Rectal smooth muscle tissue (tissue), 1 donor: ENCODE results near the gene CHD2.
"Not testable (repeated sequence)": the region's sequence is repeated elsewhere in the genome, so short reads cannot be mapped to it uniquely, and the experiment has no call there.

ENCODE experiments used
- H3K27ac ChIP-seq: one replicate; pipeline ENCODE4 v1.7.0; 2013; ENCODE audit warnings: low read depth, low read length, inconsistent platforms
- H3K27me3 ChIP-seq: one replicate; pipeline ENCODE4 v1.7.0; 2013; ENCODE audit warnings: low read length; ENCODE audit not compliant: control insufficient read depth, insufficient read depth
- H3K36me3 ChIP-seq: one replicate; pipeline ENCODE4 v1.7.0; 2013; ENCODE audit warnings: low read length; ENCODE audit not compliant: control insufficient read depth, insufficient read depth
- H3K4me1 ChIP-seq: one replicate; pipeline ENCODE4 v1.7.0; 2013; ENCODE audit warnings: low read length; ENCODE audit not compliant: control insufficient read depth, insufficient read depth
- H3K4me3 ChIP-seq: one replicate; pipeline ENCODE4 v1.7.0; 2013; ENCODE audit warnings: low read length
- H3K9ac ChIP-seq: one replicate; pipeline ENCODE4 v1.7.0; 2013; ENCODE audit warnings: low read length

Gene CHD2

DNA sequence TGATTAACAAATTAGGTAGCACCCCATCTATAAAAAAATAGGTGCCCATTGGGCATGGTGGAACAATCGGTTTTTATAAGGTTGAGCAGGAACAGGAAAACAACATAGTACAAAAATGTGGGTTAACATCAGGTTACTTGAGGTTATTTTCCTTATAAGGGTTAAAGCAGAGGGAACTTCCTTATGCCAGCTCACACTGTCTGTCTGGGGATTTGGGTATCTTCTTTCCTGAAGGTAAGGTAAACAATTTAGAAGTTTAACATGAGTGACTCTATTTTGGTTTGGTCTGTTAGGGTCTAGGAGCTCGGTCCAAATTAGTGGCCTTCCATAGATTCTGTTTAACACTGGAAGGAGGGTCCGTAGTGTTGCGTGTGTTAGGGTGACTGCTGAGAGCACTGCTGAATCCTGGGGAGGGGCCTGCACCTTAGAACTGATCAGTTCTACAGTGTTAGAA, 14.7 kb downstream of the CHD2 start:
- Histone ChIP-seq H3K27ac (peak overlapping the region; percentile 46), H3K27me3 (no peaks in the 10 kb centered on the region), H3K4me1 (peaks cover 29% of the 10 kb centered on the region), H3K4me3 (peak overlapping the region; percentile 24), H3K9ac (no peak overlapping the region), H3K36me3 (peaks cover 6% of the 10 kb centered on the region)

DNA sequence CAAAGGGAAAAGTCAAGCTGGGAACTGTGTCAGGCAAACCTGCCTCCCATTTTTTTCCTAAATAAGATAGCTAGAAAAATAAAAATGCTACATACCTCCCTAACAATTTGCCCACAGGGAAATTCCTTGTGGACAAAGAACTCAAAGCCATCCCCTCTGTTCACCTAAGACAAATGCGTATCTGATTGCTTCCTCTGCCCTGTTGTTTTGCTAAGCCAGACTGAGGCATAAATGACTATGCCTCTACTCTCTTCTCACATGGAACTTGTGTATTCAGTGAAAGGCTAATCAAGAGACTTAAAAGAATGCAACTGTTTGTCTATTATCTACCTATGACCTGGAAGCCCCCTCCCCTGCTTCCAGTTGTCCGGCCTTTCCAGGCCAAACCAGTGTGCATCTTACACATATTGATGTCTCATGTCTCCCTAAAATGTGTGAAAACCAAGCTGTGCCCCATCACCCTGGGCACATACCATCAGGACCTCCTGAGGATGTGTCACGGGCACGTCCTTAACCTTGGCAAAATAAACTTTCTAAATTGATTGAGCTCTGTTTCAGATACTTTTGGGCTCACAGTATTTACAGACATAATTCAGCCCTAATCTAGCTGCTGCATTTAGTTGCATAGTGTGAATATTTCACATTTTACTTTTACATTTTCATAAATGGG, 15.8 kb downstream of the CHD2 start:
- Histone ChIP-seq H3K4me3 (no peak overlapping the region), H3K27ac (peak overlapping the region; percentile 0), H3K4me1 (peaks cover 31% of the 10 kb centered on the region), H3K9ac (no peak overlapping the region), H3K36me3 (no peaks in the 10 kb centered on the region), H3K27me3 (no peaks in the 10 kb centered on the region)

- H3K27ac ChIP-seq = peak overlapping the region; percentile 70
- no peak overlapping the region for H3K9ac ChIP-seq
- no peaks in the 10 kb centered on the region for H3K36me3 ChIP-seq
- H3K4me1 ChIP-seq = peaks cover 36% of the 10 kb centered on the region
- H3K27me3 ChIP-seq = no peaks in the 10 kb centered on the region
- no peak overlapping the region for H3K4me3 ChIP-seq
Measured at GRCh38 chr15:92917598-92918407, 17.7 kb downstream of the CHD2 start.

DNA sequence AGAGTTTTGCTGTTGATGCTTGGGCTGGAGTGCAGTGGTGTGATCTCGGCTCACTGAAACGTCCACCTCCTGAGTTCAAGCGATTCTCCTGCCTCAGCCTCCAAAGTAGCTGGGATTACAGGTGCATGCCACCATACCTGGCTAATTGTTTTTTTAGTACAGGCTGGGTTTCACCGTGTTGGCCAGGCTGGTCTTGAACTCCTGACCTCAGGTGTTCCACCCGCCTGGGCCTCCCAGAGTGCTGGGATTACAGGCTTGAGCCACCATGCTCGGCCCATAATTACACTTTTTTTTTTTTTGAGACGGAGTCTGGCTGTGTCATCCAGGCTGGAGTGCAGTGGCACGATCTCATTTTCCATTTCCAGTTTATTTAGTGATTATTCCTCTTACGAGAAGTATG, 18.8 kb downstream of the CHD2 start:
- H3K4me3 ChIP-seq, H3K36me3 ChIP-seq, H3K27ac ChIP-seq, H3K9ac ChIP-seq, H3K27me3 ChIP-seq: not testable (repeated sequence)
- H3K4me1 ChIP-seq = peaks cover 36% of the 10 kb centered on the region

- peak overlapping the region; percentile 18 for H3K27ac ChIP-seq
- H3K4me3 ChIP-seq = no peak overlapping the region
Measured at GRCh38 chr15:92920595-92921161, 20.6 kb downstream of the CHD2 start.

DNA sequence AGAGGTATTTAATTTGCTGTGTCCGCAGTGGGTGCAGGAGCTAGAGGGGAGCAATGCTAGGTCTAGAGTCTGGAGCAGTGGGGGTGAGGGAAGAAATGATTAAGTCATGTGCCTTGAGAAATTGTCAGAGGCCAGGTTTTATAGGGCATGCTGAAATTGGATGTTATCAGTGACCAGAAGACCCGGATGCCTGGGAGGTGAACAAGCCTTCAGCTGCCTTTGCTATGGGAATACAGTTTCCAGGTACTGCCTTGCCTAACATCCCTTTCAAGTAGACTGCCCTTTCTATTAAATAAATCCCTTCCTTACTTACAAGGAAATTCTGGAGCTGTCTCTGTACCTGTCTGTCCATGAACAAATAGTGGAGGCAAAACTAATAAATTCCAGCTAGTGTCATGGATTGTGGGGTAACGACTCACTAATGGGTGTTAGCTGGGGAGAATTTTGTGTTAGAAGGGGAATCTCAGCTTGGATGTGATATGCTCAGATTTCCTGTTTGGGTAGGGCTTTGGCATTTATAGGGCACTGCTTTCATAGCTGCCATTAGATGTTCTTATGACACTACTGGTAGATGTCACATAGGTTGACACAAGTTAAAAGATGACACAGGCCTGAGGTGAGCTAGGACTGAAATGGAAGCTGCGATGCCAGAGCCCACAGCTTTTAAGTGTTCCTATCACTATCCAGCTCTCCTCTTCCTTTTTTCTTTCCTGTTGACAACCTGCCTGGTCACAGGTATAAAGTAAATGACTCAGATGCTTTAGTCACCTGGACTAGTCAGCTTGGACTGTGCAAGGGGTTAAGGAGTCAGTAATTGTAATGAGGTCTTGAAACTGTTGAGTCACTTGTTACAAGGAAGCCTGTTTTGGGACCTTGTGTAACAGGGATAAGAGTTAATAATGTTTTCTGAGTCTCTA, 21.3 kb downstream of the CHD2 start:
- Histone ChIP-seq H3K27ac (peak overlapping the region; percentile 18), H3K27me3 (no peaks in the 10 kb centered on the region), H3K36me3 (peaks cover 16% of the 10 kb centered on the region), H3K4me1 (peaks cover 29% of the 10 kb centered on the region), H3K4me3 (no peak overlapping the region), H3K9ac (no peak overlapping the region)

More at GRCh38 chr15:92920595-92921161, 20.6 kb downstream of the CHD2 start:
- H3K36me3 ChIP-seq = peaks cover 11% of the 10 kb centered on the region
- H3K27me3 ChIP-seq = no peaks in the 10 kb centered on the region
- peaks cover 33% of the 10 kb centered on the region for H3K4me1 ChIP-seq
- no peak overlapping the region for H3K9ac ChIP-seq

- Histone ChIP-seq H3K4me1 (peaks cover 24% of the 10 kb centered on the region), H3K9ac (no peak overlapping the region), H3K36me3 (peaks cover 19% of the 10 kb centered on the region), H3K4me3 (peak overlapping the region; percentile 19), H3K27ac (peak overlapping the region; percentile 19), H3K27me3 (no peaks in the 10 kb centered on the region)
Measured at GRCh38 chr15:92922418-92923002, 22.4 kb downstream of the CHD2 start.

GRCh38 chr15:92924216-92924615, 24.1 kb downstream of the CHD2 start:
- no peak overlapping the region for H3K4me3 ChIP-seq
- no peak overlapping the region for H3K9ac ChIP-seq
- H3K36me3 ChIP-seq = peaks cover 31% of the 10 kb centered on the region
- peaks cover 18% of the 10 kb centered on the region for H3K4me1 ChIP-seq
- H3K27me3 ChIP-seq = no peaks in the 10 kb centered on the region
- no peak overlapping the region for H3K27ac ChIP-seq

DNA sequence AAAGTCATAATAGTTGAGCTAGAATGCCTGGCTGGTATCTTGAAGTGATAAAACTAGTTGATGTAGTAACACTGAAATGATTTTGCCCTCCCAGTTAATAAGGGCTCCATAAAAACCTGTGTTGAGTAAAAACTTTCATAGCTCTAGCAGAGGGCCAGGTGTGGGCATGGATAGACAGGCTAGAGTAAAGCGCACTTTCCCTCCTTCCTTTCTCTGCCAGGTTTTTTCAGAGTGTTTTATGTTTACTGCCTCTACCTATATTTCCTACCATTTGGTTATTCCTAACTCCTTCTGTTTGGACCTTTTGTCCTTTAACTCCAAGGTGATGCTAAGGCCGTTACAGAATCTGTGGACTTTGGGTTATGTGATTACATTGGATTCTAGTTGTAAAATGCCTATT, 25.3 kb downstream of the CHD2 start:
- peaks cover 31% of the 10 kb centered on the region for H3K36me3 ChIP-seq
- no peak overlapping the region for H3K27ac ChIP-seq
- no peak overlapping the region for H3K4me3 ChIP-seq
- no peak overlapping the region for H3K9ac ChIP-seq
- no peaks in the 10 kb centered on the region for H3K27me3 ChIP-seq
- H3K4me1 ChIP-seq = peaks cover 13% of the 10 kb centered on the region

- no peak overlapping the region for H3K27ac ChIP-seq
- H3K4me3 ChIP-seq = no peak overlapping the region
- H3K27me3 ChIP-seq = no peaks in the 10 kb centered on the region
- H3K9ac ChIP-seq = no peak overlapping the region
- H3K4me1 ChIP-seq = no peaks in the 10 kb centered on the region
- H3K36me3 ChIP-seq = peaks cover 31% of the 10 kb centered on the region
Measured at GRCh38 chr15:92928225-92928750, 28.2 kb downstream of the CHD2 start.

- H3K27ac ChIP-seq = no peak overlapping the region
- no peak overlapping the region for H3K4me3 ChIP-seq
- H3K27me3 ChIP-seq = no peaks in the 10 kb centered on the region
- peaks cover 31% of the 10 kb centered on the region for H3K36me3 ChIP-seq
- H3K9ac ChIP-seq = no peak overlapping the region
- H3K4me1 ChIP-seq = peaks cover under 1% of the 10 kb centered on the region
Measured at GRCh38 chr15:92929002-92929401, 28.9 kb downstream of the CHD2 start.
